Dermis microvascular lymphatic vessel endothelial cell (primary cell): ENCODE results near the gene PPP1R12A. TPM values are rescaled to one million over a fixed set of nuclear protein-coding genes. Genes with fewer than 3 reads are reported as not detected.
A peak's percentile ranks its signal among the peaks of the same experiment; 100 is the strongest.

ENCODE experiments used
- DNase-seq, 2 donors: peaks; one replicate each; pipeline versions ENCODE4 v3.0.0 to v3.0.0-alpha.2; 2010; ENCODE audit warnings: low read depth in 2 of 2
- total RNA-seq: library from RNA; depleted of rRNA; stranded (reverse); fragments of >200 nt; gene quantifications from 2 replicates; pipeline ENCODE4 v1.2.1, GENCODE V29; 2014

PPP1R12A gene
- total RNA-seq, 1 donor from 2014 or later, result 51.7 TPM

DNA sequence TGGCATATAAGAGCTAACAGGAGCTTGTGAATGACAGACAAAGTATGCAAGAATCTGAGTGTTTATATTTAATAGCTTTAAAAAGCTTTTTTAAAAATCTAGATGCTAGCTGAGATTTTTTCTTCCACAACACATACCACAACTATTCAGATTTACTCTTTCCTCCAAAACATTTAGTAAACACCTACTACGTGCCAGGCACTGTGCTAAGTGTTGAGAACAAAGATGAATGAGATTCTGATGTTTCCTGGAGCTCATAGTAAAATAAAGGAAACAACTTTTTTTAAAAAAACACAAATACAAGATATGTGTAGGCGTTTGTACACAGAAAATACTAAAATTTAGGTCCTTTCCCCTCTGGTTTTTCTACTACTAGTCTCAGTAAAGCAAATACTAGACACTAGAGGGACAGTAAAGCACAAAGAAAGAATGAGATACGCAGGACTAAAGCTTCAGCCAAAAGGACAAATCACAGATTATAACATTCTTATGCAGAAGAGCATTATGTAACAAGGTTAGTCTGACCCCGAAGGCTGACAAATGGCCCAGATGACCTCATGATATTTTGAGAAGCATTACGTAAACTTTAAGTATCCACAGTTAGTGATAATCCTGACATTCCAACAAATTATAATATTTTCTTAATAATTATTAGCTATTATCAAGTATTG is 165.6 kb downstream of the PPP1R12A start:
- no peak for DNase-seq

GRCh38 chr12:79766705-79767464 is 168.0 kb downstream of the PPP1R12A start:
- DNase-seq, result no peak

GRCh38 chr12:79765157-79765556 is 169.7 kb downstream of the PPP1R12A start:
- DNase-seq, result no peak

DNA sequence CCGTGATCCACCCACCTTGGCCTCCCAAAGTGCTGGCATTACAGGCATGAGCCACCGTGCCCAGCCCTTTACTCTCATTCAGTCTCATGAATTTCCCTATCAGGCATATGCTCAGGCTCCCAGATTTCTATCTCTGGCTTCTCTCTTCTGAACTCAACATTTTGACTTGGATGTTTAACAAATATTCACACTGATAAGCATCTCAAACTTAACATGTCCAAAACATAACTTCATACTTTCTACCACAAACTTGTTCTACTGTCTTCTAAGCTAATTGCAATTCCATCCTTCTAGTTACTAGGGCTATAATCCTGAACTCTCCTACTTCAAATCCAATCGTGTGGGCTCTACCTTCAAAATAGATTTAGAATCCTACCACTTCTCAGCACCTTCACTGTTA is 170.3 kb downstream of the PPP1R12A start:
- DNase-seq, result no peak

DNA sequence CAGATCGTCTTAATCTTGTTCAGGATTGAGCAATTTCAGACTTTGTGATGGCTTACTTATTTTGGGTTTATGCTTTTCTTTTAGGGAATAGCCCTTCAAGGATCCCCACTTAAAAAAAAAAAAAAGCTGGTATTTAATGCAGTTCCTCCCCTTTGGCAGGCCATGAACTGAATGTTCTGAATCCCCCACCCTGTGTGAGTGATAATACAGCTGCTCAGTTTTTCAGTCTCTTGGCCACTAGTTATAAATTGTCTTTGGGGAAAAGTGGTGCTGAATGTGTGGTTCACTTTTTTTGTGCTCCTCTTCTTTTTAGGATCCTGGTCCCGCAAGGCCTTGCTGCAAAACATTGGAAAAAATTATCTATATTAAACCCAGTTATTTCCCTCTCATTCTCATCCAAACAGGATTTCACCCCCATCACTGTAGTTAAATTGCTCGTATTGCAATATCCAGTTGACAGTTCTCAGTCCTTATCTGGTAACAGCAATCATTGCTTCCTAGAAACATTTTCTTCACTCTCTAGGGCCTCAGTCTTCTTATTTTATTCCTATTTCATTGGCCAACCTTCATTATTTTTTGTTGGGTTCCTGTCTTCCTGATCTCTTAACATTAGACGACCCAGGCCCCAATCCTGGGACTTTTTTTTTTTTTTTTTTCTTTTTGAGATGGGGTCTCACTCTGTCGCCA is 171.0 kb downstream of the PPP1R12A start:
- no peak for DNase-seq

- no peak for DNase-seq
These were observed 173.6 kb downstream of the PPP1R12A start for GRCh38 chr12:79761341-79761740.

- DNase-seq, result no peak
These were observed 187.6 kb downstream of the PPP1R12A start for GRCh38 chr12:79747274-79747673.

GRCh38 chr12:79737875-79738718 is 196.8 kb downstream of the PPP1R12A start:
- DNase-seq, result peak; percentile 57 to 78

GRCh38 chr12:79732638-79733037 is 202.3 kb downstream of the PPP1R12A start:
- DNase-seq, result no peak

DNA sequence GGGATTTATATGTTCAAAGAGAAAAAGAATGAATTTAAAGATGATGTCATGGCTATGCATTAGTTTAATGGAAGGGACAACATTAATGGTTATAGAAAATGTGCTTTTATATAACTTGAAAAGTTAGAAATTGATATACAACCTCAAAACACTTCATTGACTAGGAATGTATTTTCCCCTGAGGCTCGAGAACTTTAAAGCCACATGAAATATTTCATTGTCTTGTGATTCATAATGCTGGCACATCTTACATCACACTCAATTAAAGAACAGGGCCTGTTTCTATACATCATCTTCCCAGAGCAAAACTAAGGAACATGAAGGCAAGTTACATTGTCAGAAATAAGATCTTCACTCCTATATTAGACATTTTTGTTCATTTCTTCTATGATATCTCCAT is 208.9 kb downstream of the PPP1R12A start:
- DNase-seq, result no peak

Other genes starting within 250 kb of the PPP1R12A start
- gene PAWR, start 244.1 kb downstream of the PPP1R12A start, total RNA-seq, result 63.4 and 98.6 TPM in 2 replicates
- 0.13 and 0.26 TPM in 2 replicates for gene OTOGL, start 164.4 kb upstream of the PPP1R12A start, total RNA-seq